Measurements from ENCODE around the gene SVEP1.

DNA sequence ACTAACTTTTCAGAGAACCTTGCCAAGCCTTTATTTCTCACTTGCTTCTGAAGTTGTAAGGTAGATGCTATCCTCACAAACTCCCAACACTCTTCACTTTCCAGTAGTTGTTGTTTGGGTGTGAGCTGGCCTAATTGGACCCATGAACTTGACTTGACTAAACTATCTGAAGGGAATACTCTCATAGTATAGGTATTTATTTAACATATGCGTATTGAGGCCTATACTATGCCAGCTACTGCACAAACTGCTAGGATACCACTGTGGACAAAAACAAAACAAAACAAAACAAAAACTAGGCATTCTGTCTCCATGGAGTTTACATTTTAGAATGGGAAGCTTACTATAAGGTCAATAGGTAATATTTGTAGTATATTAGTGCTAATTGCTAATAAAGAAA is 243.2 kb downstream of the SVEP1 start:
- TF ChIP-seq, protein P1, sequence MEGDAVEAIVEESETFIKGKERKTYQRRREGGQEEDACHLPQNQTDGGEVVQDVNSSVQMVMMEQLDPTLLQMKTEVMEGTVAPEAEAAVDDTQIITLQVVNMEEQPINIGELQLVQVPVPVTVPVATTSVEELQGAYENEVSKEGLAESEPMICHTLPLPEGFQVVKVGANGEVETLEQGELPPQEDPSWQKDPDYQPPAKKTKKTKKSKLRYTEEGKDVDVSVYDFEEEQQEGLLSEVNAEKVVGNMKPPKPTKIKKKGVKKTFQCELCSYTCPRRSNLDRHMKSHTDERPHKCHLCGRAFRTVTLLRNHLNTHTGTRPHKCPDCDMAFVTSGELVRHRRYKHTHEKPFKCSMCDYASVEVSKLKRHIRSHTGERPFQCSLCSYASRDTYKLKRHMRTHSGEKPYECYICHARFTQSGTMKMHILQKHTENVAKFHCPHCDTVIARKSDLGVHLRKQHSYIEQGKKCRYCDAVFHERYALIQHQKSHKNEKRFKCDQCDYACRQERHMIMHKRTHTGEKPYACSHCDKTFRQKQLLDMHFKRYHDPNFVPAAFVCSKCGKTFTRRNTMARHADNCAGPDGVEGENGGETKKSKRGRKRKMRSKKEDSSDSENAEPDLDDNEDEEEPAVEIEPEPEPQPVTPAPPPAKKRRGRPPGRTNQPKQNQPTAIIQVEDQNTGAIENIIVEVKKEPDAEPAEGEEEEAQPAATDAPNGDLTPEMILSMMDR (IDR thresholded peaks at IDR 0.05): no peak
- TF ChIP-seq EP300 (IDR thresholded peaks at IDR 0.05; ENCODE audit: low read depth): no peak
- no peak for TF ChIP-seq POLR2A (IDR thresholded peaks at IDR 0.05)
- no peak for TF ChIP-seq POLR2AphosphoS5 (IDR thresholded peaks at IDR 0.05)
